ENCODE measurements around the gene ITGA2B. TPM values are rescaled to one million over a fixed set of nuclear protein-coding genes. Genes with fewer than 3 reads are reported as not detected.

ITGA2B gene
- under 1 TPM in 2 of 4 donors, not detected in 2; 0.14 to 0.32 TPM for total RNA-seq

DNA sequence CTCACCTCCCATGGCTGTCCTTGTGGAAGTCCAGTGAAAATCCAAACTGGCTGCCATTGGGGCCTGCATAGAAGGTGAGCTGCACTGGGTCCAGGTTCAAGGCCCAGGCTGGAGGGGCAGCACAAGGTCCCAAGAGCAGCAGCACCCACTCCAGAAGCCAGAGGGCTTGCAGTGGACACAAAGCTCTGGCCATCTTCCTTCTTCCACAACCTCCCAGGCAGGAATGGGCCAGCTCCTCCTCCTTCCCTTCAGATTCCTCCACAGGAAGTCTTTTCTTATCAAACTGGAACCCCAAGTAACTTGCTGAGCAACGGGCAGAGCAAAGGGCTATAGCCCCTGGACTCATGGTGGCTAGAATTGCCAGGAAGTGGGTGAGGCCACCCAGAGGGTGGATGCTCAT is at the start of gene ITGA2B:
Gene ITGA2B (minus strand): TSS at position 369 of the 400 bp plus-strand sequence. CDS start 176 bp downstream, at position 193.
- no peaks in the 10 kb centered on the region for H3K36me3 ChIP-seq
- WGBS, 2 donors (ENCODE audit: low coverage in 1 of 2), result 13% methylated on average over 1 of the region's 1 CpG; no CpG with 5 or more reads in 1 of the 2 donors
- no peak within 1 kb of the TSS for H3K27ac ChIP-seq
- H3K27me3 ChIP-seq, result peaks cover 21% of the 10 kb centered on the region
- H3K9me3 ChIP-seq, result no peaks in the 10 kb centered on the region
- in situ Hi-C loops (cut with MboI; ENCODE audit: low pct_ligation_motif_present in 1 of 4, low pct_unique_long_range_greater_than_20kb in 1 of 4, low sequenced_read_pairs in 3 of 4), result loop anchor here in 1 of 4 donors (25.0 kb wide), 1 partner anchor 123 kb away; the partner anchor contains the start of gene GPATCH8
- peaks cover 3 to 18% (median 15%) of the 10 kb centered on the region in 4 donors for H3K4me1 ChIP-seq
- no peak for DNase-seq
- no peak for TF ChIP-seq POLR2AphosphoS5 (IDR thresholded peaks at IDR 0.05)
- no peak for TF ChIP-seq EP300 (IDR thresholded peaks at IDR 0.05; ENCODE audit: low read depth)
- no peak for TF ChIP-seq POLR2A (IDR thresholded peaks at IDR 0.05)
- TF ChIP-seq, protein P1, sequence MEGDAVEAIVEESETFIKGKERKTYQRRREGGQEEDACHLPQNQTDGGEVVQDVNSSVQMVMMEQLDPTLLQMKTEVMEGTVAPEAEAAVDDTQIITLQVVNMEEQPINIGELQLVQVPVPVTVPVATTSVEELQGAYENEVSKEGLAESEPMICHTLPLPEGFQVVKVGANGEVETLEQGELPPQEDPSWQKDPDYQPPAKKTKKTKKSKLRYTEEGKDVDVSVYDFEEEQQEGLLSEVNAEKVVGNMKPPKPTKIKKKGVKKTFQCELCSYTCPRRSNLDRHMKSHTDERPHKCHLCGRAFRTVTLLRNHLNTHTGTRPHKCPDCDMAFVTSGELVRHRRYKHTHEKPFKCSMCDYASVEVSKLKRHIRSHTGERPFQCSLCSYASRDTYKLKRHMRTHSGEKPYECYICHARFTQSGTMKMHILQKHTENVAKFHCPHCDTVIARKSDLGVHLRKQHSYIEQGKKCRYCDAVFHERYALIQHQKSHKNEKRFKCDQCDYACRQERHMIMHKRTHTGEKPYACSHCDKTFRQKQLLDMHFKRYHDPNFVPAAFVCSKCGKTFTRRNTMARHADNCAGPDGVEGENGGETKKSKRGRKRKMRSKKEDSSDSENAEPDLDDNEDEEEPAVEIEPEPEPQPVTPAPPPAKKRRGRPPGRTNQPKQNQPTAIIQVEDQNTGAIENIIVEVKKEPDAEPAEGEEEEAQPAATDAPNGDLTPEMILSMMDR (IDR thresholded peaks at IDR 0.05), result no peak
- intact Hi-C loops (cut with DNase I; ENCODE audit: low total_unique reads), result no loop called here
- no peak within 1 kb of the TSS for H3K4me3 ChIP-seq

DNA sequence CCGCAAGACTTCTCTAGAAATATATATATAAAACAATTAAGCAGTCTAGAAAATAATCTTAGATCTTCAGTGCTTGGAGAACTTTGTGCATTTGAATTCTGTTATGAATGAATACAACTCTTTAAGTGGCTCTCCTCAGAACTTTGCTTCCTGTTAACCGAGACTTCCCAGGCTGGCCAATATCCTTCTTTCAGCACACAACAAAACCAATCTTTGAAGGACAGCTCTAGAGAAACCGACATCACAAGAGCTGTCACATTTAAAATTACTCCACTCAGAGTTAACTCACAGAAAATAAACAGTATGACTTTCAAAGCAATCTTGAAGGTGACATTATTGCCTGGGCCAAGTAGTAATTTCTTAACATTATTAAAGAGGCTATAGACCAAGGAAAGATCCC is 49.7 kb upstream of the ITGA2B start:
- in situ Hi-C loops (cut with MboI; ENCODE audit: low pct_ligation_motif_present in 1 of 4, low pct_unique_long_range_greater_than_20kb in 1 of 4, low sequenced_read_pairs in 3 of 4) (no loop called here), intact Hi-C loops (cut with DNase I; ENCODE audit: low total_unique reads) (no loop called here)
- Histone ChIP-seq H3K9me3 (no peaks in the 10 kb centered on the region), H3K4me1 (peaks cover 0 to 11% (median 1%) of the 10 kb centered on the region in 4 donors), H3K27me3 (no peaks in the 10 kb centered on the region), H3K36me3 (peaks cover 0 to 22% (median 5%) of the 10 kb centered on the region in 4 donors), H3K4me3 (no peak overlapping the region), H3K27ac (no peak overlapping the region)
- no peak for DNase-seq
- WGBS, 2 donors (ENCODE audit: low coverage in 1 of 2), result 85 to 94% methylated on average over 2 to 3 of the region's 3 CpGs
- TF ChIP-seq POLR2AphosphoS5 (IDR thresholded peaks at IDR 0.05) (no peak), EP300 (IDR thresholded peaks at IDR 0.05; ENCODE audit: low read depth) (no peak), POLR2A (IDR thresholded peaks at IDR 0.05) (no peak)
- TF ChIP-seq, protein P1 (IDR thresholded peaks at IDR 0.05), result no peak

DNA sequence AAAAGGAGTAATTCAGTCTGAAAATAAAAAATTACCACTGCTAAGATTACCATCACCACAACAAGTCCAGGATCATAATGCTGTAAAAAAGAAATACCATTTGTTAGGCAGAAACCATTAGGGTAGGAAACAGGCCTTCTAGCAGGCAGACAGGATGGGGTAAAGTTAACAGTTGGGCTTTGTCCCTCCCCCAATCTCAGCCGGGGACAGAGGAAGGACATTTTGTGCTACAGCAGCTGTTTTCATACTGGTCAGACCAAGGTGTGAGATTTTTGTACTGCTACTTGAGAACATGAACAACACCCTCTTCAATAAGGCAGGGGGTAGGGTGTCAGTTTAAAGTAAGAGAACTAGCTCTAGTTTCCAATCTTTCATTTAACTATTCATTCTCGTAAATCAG is 49.2 kb upstream of the ITGA2B start:
- 47% methylated on average over 2 of the region's 2 CpGs; no CpG with 5 or more reads in 1 of the 2 donors for WGBS, 2 donors (ENCODE audit: low coverage in 1 of 2)
- H3K27me3 ChIP-seq, result no peaks in the 10 kb centered on the region

DNA sequence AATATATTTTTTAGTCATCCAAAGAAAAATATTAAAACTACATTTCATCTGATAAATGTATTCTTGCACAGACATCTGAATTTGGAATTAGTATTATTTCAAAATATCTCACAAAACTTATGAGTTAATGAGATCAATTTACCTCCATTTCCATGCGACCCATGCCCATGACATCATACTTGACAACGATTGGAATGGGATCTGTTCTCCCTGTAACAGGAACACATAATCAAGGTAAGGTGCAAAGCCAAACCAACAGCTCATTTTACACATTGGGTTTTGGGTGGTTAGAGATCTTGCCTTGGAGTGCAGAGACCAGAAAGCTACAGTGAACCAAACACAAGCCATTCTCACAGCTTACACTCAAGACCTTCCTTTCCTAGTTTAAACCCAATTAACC is 46.9 kb upstream of the ITGA2B start:
- DNase-seq, result no peak
- Histone ChIP-seq H3K4me3 (no peak overlapping the region), H3K27ac (no peak overlapping the region), H3K4me1 (peaks cover 0 to 15% (median 1%) of the 10 kb centered on the region in 4 donors), H3K9me3 (no peaks in the 10 kb centered on the region), H3K36me3 (peaks cover 0 to 40% (median 14%) of the 10 kb centered on the region in 4 donors), H3K27me3 (no peaks in the 10 kb centered on the region)
- in situ Hi-C loops (cut with MboI; ENCODE audit: low pct_ligation_motif_present in 1 of 4, low pct_unique_long_range_greater_than_20kb in 1 of 4, low sequenced_read_pairs in 3 of 4) (no loop called here), intact Hi-C loops (cut with DNase I; ENCODE audit: low total_unique reads) (no loop called here)
- TF ChIP-seq EP300 (IDR thresholded peaks at IDR 0.05; ENCODE audit: low read depth), result no peak
- TF ChIP-seq, protein P1 (IDR thresholded peaks at IDR 0.05), result no peak
- WGBS, 2 donors (ENCODE audit: low coverage in 1 of 2), result 84 to 92% methylated on average over 2 of the region's 2 CpGs

More for the DNA sequence above, 49.2 kb upstream of the ITGA2B start:
- Histone ChIP-seq H3K4me1 (peaks cover 0 to 11% (median 1%) of the 10 kb centered on the region in 4 donors), H3K4me3 (no peak overlapping the region), H3K36me3 (peaks cover 0 to 26% (median 7%) of the 10 kb centered on the region in 4 donors), H3K27ac (no peak overlapping the region), H3K9me3 (no peaks in the 10 kb centered on the region)
- in situ Hi-C loops (cut with MboI; ENCODE audit: low pct_ligation_motif_present in 1 of 4, low pct_unique_long_range_greater_than_20kb in 1 of 4, low sequenced_read_pairs in 3 of 4) (no loop called here), intact Hi-C loops (cut with DNase I; ENCODE audit: low total_unique reads) (no loop called here)
- TF ChIP-seq, protein P1 (IDR thresholded peaks at IDR 0.05), result no peak
- TF ChIP-seq POLR2AphosphoS5 (IDR thresholded peaks at IDR 0.05) (no peak), POLR2A (IDR thresholded peaks at IDR 0.05) (no peak), EP300 (IDR thresholded peaks at IDR 0.05; ENCODE audit: low read depth) (no peak)
- DNase-seq, result peak; percentile 18
